HG02970 (cell line): ENCODE data around the gene SLC25A23.

ENCODE experiments used
- ATAC-seq: cut with Tn5 transposase; IDR thresholded peaks from one replicate; pipeline ENCODE4 v1.9.1; 2021; ENCODE audit warnings: mild to moderate bottlenecking, moderate library complexity, moderate number of reproducible peaks; ENCODE audit not compliant: unreplicated experiment, low FRiP score

The SLC25A23 gene

DNA sequence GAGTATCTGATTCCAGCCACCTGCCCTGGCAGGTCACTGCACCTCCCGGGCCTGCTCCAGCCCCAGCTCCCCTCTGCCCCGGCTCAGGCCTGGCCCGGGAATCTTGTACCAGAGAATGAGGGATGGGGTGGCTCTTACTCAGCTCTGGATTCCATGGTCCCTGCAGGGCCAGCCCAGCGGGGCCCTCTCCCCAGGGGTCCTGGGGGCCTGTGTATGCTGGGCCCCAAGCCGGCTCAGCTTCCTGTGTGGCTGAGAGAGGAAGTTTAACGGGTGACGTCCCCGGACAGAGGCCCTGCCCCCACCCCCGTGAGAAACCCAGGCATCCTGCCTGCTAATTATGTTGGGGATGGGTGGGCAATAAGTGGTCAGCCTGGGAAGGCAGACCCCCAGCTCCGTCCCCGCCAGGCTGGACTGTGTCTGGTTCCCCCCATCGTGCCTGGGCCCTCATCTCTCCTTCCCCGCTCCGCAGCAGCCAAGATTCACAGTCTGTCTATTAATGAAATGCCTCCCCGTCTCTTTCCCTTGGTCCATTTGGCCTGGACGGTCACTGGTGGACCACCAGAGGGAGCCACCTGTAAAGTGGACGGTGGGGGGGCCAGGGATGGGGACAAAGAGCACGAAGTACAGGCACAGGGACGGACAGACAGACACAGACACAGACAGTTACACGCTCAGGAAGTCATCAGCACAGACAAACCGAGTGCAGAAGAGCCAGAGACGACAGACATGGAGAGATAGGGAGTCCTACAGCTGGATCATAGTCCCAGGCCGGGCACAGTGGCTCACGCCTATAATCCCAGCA is 22.1 kb upstream of the SLC25A23 start, which contains the start of gene DENND1C:
Gene DENND1C (minus strand): TSS at position 247 of the 802 bp plus-strand sequence. CDS start 92 bp downstream, at position 155.
- no peak for ATAC-seq

DNA sequence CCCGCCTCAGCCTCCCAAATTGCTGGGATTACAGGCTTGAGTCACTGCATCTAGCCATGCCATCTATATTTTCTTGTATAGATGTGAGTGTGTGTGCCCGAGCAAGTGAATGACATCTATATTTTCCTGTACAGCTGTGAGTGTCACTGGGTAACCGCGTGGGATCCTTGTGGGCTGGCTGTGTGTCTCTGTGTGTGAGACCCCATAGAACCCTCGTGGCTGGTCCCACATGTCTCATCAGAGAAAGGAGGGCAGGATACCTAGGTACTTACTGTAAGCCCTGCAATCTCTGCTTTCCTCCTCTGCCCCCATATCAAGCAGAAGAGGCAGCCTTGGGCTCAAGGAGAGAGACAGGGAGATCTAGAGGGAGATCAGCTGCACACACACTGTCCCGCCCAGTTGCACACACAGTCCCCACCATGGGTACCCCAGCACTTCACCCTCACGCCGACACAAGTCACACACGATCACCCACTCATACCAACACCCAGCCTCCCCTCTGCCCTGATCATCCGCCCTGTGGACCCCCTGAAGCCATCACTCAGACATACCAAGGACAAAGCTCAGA is 21.3 kb upstream of the SLC25A23 start:
- no peak for ATAC-seq

DNA sequence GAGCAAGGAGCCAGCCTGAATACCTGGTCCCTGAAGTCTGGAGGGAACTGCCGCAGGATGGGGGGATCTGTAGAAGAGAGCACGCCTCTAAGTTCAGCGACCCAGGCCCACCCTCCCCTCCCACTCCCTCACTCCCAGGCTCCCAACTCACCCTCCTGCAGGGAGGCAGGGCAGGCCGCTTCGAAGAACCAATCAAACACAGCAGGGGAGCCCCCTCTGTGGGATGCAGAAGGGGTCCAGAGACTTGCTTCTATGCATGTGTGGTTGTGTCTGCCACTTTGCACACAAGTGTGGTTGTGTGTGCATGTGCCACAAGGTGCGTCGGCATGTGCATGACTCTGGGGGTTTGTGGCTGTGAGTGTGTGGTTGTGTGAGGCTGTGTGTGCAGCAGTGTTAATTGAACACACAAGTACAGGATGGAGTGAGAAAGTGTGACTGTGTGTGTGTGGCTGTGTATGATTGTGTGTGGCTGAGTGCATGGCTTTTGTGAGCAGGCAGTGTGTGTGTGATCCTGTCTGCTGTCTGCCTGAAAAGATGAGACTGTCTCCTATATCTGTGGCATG is 20.3 kb upstream of the SLC25A23 start:
- ATAC-seq, result no peak

DNA sequence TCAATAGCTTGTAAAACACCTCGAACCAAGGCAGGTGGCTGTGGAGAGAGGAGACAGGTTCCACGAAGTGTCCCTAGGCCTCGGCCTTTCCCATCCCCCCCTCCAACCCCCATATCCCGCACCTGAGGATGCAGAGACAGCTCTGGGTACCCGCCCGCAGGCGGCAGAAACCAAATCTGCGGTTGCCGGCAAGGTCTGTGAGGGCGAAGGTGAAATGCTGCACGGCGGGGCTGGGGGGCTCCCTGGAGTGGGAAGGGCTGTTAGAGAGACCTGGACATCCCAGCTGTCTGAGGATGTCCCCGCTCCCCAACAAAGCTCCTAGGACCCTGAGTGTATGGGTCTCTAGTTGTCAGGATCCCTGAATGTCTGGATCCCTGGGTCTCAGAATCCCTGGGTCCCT is 19.2 kb upstream of the SLC25A23 start:
- ATAC-seq, result no peak

DNA sequence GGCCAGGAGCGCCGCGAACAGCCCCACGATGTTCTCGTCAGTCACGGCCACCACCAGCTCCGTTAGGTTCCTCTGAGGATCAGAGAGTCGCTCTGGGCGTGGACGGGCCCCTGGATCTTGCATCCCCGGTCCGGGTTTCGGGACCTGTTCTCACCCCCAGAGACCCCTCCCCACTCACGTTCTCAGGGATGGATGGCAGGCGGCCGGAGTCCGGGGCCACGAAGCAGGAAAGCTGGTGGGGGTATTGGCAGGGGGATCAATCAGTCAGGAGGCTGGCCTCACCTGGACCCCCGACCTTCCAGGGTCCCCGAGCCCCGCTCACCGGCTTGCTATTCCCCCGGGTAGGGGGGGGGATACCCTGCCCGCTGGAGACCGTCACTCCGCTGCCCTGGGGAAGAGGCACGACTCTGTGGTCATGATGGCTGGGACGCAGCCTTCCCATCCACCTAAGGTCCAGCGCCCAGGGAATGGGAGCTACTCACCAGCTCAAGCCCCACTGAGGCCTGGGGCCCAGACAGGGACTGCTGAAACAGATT is 17.4 kb upstream of the SLC25A23 start:
- no peak for ATAC-seq

DNA sequence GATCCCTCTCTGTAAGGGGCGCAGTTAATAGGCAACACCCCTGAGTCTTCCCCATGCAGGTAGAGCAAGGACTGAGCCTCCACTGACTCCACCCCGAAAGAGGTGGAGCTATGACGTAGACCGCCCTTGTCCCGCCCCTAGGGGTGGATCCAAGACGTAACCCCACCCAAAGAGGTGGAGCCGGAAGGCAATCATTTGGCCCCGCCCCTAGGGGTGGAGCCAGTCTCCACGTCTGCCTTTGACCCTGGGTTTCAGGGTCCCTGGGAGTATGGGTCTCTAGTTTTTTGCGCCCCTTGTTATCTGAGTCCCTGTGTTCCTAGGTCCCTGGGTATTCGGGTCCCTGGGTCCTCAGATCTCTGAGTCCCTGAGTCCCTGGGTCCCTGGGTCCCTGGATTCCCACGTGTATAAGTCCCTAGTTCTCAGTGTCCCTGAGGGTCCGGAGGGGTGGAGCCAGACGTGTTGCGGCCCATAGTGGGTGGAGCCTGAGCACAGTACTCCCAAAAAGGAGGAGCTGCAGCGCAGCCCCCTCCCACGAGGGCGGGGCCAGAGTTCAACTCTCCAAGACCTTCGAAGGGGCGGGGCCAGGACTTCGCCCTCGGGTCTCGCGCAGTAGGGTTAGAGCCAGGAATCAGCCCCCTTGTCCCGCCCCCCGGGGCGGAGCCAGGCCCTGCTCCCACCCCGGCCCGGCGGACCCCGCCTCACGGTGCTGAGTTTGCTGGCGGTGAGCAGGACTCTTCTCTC is 16.7 kb upstream of the SLC25A23 start:
- no peak for ATAC-seq

DNA sequence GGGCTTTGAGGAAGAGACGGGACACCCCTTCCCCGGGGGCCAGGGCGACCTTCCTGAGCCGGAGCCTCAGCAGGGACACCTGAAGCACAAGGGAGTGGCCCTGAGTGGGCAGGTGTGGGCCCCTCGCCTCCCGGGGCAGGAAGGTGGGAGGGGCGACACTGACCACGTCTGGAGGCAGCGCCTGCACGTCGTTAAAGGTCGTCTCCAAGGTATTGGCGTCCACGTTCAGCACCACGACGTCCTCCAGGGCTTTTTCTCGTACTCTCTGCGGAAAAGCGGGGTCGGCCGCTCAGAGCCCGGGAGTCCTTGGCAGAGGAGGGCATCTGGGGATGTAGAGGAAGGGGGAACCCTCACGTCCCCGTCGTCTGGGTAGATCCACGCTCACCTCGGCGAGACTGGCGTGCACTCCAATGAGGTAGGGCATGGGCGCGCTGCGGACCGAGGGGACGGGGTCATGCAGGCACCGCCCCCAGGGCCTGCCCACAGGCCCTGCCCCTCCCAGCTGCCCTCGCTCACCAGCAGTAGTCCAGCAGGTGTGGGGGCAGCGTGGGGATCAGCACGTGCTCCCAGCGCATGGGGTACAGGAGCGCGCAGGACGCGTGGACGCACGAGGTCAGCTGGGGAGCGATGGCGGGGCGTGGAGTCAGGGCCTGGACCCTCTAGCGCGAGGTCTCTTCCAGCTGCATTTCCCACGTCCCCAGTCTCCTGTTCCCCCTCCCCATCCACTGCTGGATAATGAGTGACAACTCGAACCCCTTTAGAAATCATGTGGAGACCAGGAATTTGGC is 15.9 kb upstream of the SLC25A23 start:
- ATAC-seq, result no peak

DNA sequence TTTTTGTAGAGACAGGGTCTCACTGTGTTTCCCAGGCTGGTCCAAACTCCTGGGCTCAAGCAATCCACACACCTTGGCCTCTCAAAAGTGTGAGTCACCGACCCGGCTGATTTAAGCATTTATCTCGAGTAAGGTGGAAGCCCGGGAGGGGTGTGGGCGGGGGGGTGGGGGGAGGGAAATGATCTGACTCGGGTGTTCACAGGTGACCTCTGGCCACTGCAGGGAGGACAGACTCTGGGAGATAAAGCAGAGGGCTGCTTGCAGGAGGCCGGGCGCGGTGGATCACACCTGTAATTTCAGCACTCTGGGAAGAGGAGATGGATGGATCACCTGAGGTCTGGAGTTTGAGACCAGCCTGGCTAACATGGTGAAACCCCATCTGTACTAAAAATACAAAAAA is 14.1 kb upstream of the SLC25A23 start:
- ATAC-seq, result no peak

DNA sequence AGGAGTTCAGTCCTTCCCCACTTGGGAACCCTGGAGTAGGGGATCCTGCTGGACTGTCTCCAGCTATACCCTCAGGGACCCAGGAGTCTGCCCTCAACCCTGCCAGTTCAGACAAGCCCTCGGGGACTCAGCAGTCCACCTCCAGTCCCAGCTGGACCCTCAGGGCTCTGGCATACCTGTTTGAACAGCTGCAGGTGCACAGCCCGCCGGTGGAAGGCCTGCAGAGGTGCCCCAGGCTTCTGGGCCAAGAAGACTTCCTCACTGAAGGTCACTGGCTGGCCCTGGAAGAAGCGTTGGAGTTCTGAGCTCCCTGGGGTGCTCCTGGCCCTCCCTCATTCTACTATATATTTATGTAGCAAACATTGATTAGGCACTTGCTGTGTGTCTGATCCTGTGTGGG is 13.1 kb upstream of the SLC25A23 start:
- no peak for ATAC-seq

DNA sequence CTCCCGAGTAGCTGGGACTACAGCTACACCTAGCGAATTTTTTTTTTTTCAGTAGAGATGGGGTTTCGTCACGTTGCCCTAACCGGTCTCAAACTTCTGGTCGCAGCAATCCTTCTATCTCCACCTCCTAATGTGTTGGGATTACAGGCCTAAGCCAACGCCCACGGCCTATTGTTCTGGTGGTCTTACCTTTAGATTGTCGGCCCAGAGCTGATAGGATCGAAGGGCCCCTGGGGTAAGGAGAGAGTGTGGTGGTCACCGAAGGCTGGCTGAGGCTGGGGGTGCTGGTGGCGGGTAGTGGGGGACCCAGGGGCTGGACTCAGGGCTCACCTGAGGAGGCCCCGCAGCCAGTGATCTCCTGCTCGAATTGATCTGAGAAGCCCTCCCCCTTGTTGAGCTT is 11.5 kb upstream of the SLC25A23 start:
- no peak for ATAC-seq

DNA sequence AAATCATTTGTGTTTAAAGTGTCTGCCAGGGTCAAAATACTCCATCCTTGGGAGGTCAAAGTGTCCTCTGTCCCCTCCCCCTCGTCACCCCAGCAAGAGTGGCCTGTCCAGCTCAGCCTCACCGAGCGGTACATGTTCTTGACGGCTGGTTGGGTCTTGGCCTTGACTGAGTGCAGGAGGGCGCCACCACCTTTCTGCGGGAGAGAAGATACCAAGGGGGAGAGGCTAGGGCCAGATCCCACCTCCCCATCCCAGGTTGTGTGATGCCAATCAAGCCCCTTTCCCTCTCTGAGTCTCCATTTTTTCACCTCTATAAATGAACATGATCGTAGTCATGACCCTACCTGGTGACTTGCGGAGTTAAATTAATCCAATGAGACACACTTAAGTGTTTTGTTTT is 10.6 kb upstream of the SLC25A23 start:
- no peak for ATAC-seq

DNA sequence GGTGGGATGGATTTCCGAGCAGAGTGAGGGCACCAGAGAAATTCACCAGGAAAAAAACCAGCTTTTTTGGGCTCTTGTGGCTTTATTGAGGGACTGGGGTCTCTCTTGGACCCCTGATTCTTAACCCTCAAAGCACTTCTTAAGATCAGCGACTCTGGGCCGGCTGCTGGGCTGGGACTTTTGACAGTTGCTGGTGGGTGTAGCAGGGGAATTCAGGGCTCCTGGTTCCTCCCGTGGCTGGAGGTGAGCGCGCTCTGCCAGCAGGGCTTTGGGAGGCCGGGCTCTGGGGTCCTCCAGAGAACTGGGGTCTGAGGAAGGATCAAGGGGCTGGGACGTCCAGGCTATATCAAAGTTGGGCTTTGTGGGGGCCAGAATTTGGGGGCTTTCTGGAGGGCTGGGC is 7.8 kb upstream of the SLC25A23 start:
- no peak for ATAC-seq

DNA sequence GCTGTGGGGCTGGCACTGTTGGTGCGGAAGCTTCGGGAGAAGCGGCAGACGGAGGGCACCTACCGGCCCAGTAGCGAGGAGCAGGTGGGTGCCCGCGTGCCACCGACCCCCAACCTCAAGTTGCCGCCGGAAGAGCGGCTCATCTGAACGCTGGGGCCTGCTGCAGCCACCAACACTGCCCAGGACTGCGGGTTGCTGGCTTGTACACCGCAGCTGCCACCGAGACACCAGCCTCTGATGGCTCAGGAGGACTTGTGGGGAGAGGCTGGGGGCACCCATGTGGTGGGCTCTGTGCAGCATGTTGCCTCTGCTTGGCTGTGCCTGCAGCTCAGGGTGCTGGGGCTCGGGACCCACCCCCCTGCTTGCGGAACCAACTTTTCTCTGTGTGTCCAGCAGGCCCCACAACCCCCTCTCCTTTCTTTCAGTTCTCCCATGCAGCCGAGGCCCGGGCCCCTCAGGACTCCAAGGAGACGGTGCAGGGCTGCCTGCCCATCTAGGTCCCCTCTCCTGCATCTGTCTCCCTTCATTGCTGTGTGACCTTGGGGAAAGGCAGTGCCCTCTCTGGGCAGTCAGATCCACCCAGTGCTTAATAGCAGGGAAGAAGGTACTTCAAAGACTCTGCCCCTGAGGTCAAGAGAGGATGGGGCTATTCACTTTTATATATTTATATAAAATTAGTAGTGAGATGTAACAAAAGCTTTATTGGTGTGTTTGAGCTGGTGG is 7.1 kb upstream of the SLC25A23 start:
- ATAC-seq, result no peak

DNA sequence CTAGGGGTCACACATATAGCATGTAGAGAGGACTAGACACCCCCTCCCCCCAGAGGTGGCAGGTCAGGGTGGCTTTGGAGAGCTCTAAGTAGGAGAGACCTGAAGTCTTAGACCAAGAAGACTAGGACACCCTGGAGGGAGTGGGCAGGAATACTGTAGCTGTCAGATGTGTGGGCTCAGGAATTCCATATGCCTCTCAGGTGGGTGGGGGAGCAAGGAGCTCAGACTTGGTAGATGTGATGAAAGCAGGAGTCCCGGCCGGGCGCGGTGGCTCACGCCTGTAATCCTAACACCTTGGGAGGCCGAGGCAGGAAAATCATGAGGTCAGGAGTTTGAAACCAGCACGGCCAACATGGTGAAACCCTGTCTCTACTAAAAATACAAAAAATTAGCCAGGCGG is 6.1 kb upstream of the SLC25A23 start:
- no peak for ATAC-seq

DNA sequence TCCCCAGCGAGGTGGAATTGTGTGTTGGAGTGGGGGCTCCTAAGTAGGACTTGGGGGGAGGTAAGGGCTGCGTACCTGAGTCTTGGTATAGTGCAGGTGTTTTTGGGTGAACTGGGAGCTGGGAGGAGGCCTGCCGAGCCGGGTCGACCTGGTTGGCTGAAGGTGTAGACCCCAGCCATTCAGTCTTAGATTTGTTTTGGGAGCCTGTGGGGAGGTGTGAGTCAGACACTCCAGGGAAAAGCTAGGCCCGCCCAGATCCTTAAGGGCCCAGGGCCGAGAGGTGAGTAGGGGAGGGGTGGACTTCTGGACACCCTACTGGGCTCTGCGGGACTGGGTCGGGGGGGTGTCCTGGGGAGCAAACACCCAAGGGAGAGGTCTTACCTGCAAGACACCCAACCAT is 5.4 kb upstream of the SLC25A23 start:
- ATAC-seq, result no peak

DNA sequence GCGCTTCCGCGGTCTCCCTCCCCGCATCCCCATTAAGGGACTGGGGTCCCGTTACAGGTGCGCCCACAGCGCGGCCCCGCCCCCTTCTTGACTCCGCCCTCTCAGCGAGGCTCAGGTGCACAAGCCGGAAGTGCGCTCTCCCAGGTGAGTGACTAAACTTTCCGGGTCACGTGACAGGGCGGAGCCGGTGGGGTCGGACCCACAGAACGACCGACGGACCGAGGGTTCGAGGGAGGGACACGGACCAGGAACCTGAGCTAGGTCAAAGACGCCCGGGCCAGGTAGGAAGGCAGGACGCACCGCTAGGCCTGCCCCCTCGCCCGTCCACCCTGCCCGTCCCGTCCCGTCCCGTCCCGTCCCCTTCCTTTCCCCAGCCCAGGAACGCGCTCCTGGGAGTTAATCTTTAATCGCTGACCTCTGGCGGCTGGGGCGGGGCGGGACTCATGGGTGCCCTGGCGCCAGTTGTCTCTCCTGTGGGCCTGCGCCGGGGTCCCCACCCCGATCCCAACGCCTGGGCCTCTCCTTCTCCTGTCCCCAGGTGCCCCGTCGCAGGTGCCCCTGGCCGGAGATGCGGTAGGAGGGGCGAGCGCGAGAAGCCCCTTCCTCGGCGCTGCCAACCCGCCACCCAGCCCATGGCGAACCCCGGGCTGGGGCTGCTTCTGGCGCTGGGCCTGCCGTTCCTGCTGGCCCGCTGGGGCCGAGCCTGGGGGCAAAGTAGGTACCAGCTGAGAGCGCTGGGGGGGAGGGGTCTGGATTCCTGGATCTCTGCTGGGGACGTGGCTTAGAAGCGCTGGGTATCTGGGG is 4.7 kb upstream of the SLC25A23 start, which contains the start of gene CRB3:
Gene CRB3 (plus strand): TSS at position 202 of the 804 bp plus-strand sequence. CDS start 431 bp downstream, at position 633.
- ATAC-seq, result no peak

DNA sequence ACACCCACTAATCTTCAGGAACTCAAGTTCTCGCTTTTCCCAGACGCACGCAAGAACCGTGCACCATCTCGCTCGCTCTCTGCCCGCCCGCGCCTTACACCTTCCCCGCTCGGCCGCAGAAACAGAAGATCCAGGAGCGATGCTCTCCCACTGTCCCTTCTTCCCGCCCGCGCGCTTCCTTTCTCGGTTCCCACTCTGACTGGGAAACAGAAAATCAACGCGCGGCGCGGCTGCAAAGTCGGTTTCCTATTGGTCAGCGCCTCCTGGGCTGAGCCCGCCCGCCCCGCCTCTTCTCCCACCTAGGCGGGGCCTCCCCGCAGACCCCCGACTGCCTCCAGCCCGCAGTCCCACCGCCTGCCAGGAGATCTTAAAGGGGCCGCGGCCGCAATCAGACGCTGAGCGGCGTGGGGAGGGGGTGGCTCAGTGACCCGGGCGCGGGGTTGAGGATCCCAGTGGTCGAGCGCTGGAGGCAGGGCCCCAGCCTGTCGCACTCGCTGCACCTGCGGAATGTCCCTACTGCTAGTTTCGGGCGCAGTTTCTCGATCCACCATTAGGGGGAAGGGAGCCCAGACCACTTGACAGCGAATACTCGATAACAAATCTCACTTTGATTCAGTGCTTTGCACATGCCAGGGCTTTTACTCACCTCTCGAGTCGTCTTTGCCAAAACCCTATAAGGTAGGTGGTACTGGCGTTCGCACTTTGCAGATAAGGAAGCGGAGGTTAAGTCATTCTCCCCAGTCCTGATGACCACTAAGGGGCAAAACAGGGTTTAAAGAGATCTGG is 700 bp upstream of the SLC25A23 start:
- peak; percentile 85 for ATAC-seq
